ENCODE results near the gene JAK1.
A peak's percentile ranks its signal among the peaks of the same experiment; 100 is the strongest.
"Not testable (repeated sequence)": the region's sequence is repeated elsewhere in the genome, so short reads cannot be mapped to it uniquely, and the experiment has no call there.

Gene JAK1

DNA sequence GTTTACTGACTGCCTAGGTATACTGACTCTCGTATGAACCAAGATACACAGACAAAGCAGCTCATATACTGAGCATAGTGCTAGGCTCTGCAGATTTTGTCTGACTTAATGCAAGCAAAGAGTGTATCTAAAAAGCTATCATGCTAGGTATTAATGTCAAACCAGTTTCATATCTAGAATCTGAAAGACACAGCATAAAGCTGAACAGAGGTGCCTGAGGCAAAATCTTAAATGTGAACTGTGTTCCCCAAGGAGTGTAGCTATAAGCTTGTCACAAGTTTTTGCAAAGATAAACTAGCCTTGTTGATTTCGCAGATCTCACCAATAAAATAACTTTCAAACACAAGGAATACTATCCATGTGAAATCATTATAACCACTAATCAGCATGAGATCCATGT, 18.1 kb downstream of the JAK1 start:
- no peak for DNase-seq

- DNase-seq, result no peak
Observed at GRCh38 chr1:64946916-64947315, 19.4 kb downstream of the JAK1 start.

DNA sequence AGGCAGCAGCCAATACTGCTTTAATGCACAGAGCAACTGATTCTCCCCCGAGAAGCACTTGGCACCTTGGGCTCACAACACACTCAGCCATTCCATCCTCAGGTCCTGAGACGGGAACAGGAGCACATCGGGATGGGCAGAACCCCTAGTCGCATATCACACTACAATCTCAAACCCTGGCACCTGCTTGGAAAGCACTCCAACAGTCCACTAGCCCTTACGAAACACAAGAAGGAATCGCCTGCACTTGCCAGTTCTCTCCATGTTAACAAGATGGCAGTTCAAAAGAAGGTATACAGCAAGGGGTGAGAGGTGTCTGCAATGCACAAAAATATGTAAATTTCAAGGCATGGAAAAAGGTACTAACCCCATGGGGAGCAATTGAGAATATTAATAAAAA, 21.4 kb downstream of the JAK1 start:
- DNase-seq, result no peak

DNA sequence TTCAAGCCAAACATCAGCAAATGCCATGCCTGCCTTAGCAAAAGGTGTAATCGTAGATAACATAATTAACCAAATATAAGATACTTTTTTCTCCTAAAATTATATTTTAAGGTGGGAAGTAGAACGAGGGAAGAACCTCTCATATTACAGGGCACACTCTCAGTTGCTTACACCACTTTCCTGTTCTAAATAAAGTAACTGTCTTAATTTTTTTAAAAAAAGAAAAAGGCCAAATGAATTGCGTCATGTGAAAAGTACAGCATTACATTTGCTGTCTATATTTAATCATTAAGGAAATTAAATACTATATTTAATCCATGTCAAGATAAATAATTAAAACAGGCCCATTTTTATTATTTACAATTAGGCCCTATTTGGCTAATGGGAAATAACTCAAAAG, 23.7 kb downstream of the JAK1 start:
- DNase-seq, result no peak

GRCh38 chr1:64942118-64942517, 24.2 kb downstream of the JAK1 start:
- DNase-seq, result no peak

DNA sequence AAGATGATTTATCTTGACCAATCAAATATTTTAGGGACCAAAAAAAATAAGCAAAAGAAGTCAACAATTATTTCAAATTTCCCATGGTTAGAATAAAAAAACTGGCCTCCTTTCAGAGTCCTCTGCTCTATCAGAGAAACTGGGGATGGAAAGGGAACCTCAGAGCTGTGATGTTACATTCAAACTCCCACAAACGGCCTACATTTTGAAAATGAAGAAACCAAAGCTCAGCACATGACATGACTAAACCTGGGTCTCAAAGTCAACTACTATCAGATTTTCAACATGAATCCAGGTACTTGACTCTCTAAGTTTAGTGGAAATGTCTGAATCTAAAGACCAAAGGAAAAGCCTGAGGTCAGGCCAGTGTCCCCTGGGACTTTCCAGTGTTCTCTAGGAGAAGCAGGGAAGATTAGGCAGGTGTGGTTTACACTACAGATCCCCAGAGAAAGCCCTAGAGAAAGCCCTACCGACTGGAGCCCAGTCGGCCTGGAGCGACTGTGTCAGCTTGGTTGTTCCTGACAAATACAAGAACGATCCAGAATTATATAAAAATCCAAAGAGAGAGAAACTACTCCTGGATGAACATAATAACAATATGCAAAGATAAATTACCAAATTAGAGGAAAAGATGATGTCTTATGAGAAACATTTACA, 24.8 kb downstream of the JAK1 start:
- no peak for DNase-seq

- DNase-seq, result no peak
Observed at GRCh38 chr1:64940025-64940424, 26.3 kb downstream of the JAK1 start.

DNA sequence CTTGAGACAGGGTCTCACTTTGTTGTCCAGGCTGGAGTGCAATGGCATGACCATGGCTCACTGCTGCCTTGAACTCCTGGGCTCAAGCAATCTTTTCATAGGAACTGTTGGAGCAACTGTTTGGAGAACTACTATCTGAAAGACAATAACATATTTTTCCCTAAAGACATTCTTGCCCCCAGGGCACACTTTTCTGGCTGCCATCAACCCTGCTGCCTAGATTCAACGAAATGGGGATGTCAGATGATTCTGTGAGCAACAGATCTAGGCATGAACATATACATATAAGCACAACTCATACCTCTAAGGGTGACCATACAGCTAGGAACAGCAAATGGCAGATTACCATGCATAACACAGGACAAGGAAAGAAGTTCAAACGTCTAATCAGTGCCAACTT, 27.4 kb downstream of the JAK1 start:
- no peak for DNase-seq

DNA sequence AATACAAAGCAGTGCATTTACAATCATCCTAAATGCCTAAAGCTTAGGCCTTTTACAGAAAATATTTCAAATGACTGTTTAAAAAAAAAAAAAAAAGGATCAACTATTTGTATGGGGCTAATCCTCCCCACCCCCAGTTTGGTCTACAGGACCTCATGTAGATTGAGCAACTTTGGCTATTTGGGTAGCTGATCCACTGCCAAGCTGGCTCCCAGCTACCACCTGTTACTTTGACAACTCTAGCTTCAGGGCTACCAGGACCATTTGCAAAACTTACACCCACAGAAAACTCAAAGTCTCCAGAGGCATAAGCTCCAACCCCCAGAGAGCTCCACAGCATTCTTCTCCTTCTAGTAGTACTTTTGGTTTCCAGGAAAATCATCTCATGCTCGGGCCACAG, 29.4 kb downstream of the JAK1 start:
- DNase-seq, result no peak

- no peak for DNase-seq
Observed at GRCh38 chr1:64935551-64936155, 30.7 kb downstream of the JAK1 start.

DNA sequence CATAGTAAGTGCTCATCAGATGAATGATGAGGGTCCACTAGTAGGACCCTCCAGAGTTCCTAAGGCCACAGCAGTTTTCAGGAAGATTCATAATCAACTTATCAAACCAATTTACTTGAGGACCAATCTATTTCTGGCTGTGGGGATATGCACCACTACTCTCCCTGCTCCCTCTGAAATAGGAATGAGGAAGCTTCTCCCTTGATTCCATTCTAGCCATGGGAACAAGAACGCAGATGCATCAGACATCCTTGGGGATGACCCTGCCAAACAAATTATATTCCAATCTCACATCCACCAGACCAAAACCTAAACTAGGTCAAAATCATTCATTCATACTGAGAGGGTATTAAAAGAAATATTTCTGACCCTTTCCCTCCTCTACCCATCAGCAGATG, 31.5 kb downstream of the JAK1 start:
- no peak for DNase-seq

DNA sequence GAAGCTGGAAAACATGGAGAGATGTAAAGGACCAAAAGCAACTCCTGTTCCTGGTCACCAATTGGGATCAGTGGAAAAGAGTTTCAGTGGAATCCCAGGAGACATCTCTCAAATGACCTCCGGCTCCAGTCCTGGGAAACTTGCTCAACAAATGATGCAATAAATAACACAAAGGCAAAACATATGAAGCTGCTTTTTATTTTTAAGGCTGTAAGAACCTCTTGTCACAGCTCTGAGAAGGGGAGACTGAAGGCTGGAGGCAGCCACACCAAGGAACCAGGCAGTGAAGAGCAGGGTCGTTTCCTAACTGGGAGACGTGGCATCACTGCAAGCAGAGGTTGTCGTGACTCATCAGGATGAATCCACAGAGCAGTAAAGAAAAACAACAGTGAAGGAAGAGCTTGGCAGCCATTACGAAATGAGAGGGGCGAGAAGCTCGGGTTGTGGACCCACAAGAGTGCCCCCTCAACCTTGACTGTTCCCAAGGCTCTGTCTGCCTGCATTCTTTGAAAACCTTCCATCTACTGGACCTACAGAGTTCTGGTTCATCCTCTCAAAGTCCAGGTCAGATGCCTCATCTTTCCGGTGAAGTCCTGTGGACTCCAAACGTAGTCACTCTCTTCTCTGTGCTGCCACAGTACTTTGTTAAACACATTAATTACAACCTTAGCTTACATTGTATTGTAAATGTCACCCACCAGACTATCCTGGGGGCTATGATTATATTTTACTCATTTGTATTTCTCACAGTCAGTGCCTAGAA, 32.1 kb downstream of the JAK1 start:
- no peak for DNase-seq

DNA sequence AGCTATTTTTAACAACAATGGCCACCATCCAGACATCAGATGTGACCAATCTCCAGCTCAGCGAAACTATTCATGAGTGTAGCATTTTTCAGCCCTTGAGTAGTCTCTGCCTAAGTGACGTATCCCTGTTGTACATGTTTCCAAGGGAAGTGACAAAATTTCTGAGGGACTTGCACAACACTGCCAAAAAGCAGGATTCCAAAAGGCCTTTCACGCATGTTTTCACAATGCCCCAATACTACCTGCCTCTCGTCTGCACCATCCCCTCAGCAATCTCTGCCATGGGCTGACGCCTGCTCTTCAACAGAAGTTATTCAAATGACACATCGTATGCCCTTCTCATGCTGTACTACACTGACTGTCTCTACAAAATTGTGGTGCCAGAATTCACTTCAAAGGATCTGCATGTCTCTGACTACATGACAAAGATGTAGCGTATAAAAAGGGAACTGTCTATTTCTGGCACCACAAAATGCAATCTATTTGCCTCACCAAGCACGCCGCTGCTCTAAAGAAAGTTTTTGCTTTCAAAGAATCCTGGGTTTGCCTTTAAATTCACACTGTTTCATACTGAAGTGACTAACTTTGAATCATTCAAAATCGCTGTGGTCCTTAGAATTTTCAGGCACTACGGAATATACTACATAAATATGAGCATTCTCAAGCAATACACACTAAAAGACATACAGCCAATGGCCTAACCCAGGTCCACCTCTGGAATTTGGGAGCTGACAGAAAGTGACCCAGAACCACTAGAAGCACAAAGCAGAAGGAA, 32.9 kb downstream of the JAK1 start:
- peak; percentile 34 for DNase-seq

GRCh38 chr1:64932962-64933295, 33.4 kb downstream of the JAK1 start:
- DNase-seq, result no peak

- DNase-seq, result not testable (repeated sequence)
Observed at GRCh38 chr1:64930640-64931039, 35.7 kb downstream of the JAK1 start.

DNA sequence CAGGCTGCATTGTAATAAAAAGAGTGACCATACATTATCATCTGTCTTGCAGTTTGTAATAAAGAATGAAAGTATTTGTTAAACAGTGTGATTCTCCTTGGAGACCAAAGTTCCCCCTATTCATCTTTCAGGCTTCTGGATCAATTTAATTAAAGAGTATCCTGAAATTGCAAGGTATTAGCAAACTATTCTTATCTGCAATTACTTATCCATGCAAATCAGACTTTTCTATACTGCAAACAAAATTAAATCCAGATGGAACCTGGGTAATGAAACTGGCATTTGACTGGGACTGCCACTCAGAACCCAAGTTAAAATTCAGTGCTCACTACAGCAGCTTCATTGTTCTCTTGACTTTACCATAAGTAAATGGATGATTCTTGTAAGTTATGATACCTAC, 37.1 kb downstream of the JAK1 start:
- DNase-seq, result no peak

DNA sequence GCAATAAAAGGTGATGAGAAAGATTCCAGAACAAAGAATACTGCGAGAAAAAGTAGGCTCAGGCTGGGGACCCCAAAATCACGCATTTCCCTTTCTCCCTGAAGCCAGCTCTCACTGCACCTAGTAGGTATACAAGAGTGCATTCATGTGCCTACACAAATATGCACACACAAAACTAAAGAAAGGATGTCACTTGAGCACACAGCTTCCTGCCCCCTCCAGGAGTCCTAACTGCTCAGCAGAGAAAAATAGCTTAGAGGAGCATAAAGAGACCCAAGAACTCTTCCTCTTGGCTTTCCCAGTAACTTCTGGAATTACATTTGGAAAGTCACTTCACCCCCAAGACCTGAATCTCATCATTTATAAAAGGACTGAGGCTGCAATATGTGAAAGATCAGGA, 38.0 kb downstream of the JAK1 start:
- DNase-seq, result no peak

- no peak for DNase-seq
Observed at GRCh38 chr1:64925594-64925993, 40.8 kb downstream of the JAK1 start.

GRCh38 chr1:64923294-64923718, 43.0 kb downstream of the JAK1 start:
- no peak for DNase-seq

GRCh38 chr1:64922336-64922735, 44.0 kb downstream of the JAK1 start:
- DNase-seq, result no peak

DNA sequence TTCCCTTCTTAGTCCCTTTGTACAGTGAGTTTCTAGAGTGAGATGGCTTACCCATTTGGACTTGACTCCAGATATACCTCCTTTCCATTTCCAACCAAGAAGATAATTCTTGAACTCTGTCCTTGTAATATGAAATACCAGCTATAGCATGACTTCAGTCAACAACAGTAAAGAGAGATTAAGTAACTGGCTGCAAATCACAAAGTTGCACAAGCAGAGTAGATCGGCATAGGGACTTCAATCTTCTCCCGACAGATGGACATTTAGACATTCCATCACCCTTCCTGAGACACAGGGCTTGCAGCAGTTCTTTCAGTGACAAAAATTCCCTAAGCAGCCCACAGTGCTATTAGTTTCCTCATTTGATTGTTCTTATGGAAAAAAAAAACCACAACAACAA, 44.6 kb downstream of the JAK1 start:
- DNase-seq, result no peak

GRCh38 chr1:64920941-64921589, 45.3 kb downstream of the JAK1 start:
- no peak for DNase-seq

GRCh38 chr1:64919120-64919519, 47.2 kb downstream of the JAK1 start:
- DNase-seq, result not testable (repeated sequence)
